Caco-2 (cell line): ENCODE data around the gene TRMT10A. TPM values are rescaled to one million over a fixed set of nuclear protein-coding genes. Genes with fewer than 3 reads are reported as not detected.

Experiments
- BruUV-seq: library from RNA; stranded (reverse); fragments of 400-500 nt; replicated peaks from 2 replicates; lab custom pipeline; 2021; lab: Mats Ljungman, UMichigan
- CTCF ChIA-PET: fragments of 300-600 bp; sonication (Branson Sonifier 250); formaldehyde crosslinking; loops from one replicate; lab custom pipeline; 2022; ENCODE audit warnings: antibody characterized with exemption; lab: Charles Lee
- POLR2A ChIA-PET: fragments of 300-600 bp; sonication (Branson Sonifier 250); formaldehyde crosslinking; loops from one replicate; lab custom pipeline; 2022; ENCODE audit warnings: antibody characterized with exemption; lab: Charles Lee
- DNase-seq, 2 experiments: peaks; one replicate each; pipeline versions ENCODE4 v3.0.0 to v3.0.0-alpha.2; 2020 to 2022
- H3K27me3 ChIP-seq: replicated peaks from 2 replicates; pipeline ENCODE4 v1.6.0; 2011; ENCODE audit warnings: low read length; ENCODE audit not compliant: control insufficient read depth, insufficient read depth
- H3K36me3 ChIP-seq: 2 replicates; pipeline ENCODE4 v1.5.1; 2011; ENCODE audit warnings: low read length; ENCODE audit not compliant: control insufficient read depth, insufficient read depth
- H3K4me1 ChIP-seq: fragments of 250-450 bp; sonication (Bioruptor Pico); 2 replicates; pipeline ENCODE4 v1.5.1; 2020; ENCODE audit warnings: mild to moderate bottlenecking
- H3K4me3 ChIP-seq: 2 replicates; pipeline ENCODE4 v1.5.1; 2011; ENCODE audit warnings: low read depth, mild to moderate bottlenecking, control low read depth, low read length
- H3K9me3 ChIP-seq: fragments of 250-450 bp; sonication (Bioruptor Pico); 2 replicates; pipeline ENCODE4 v1.5.1; 2020; ENCODE audit warnings: mild to moderate bottlenecking, moderate library complexity
- H3K27ac Mint-ChIP-seq: one replicate; pipeline ENCODE4 v1.8.0; 2022; ENCODE audit warnings: mixed read lengths; ENCODE audit not compliant: unreplicated experiment
- H3K27me3 Mint-ChIP-seq: one replicate; pipeline ENCODE4 v1.8.0; 2022; ENCODE audit warnings: mixed read lengths; ENCODE audit not compliant: insufficient read depth, unreplicated experiment
- H3K36me3 Mint-ChIP-seq: one replicate; pipeline ENCODE4 v1.8.0; 2022; ENCODE audit warnings: mild to moderate bottlenecking, mixed read lengths; ENCODE audit not compliant: insufficient read depth, unreplicated experiment
- H3K4me1 Mint-ChIP-seq: one replicate; pipeline ENCODE4 v1.8.0; 2022; ENCODE audit warnings: low read depth, mixed read lengths; ENCODE audit not compliant: unreplicated experiment
- H3K4me3 Mint-ChIP-seq: one replicate; pipeline ENCODE4 v1.8.0; 2022; ENCODE audit warnings: mild to moderate bottlenecking, moderate library complexity, mixed read lengths; ENCODE audit not compliant: unreplicated experiment
- H3K9me3 Mint-ChIP-seq: one replicate; pipeline ENCODE4 v1.8.0; 2022; ENCODE audit warnings: mixed read lengths; ENCODE audit not compliant: unreplicated experiment
- intact Hi-C: fragments of 100-400 bp; cut with micrococcal nuclease; formaldehyde crosslinking; loops from one replicate; pipeline ENCODE4 v1.10.0; 2022; ENCODE audit not compliant: unreplicated experiment
- total RNA-seq: library from RNA; stranded (reverse); gene quantifications from 2 replicates; pipeline ENCODE4 v1.2.3, GENCODE V29; 2022
- TF ChIP-seq, protein P1 (sequence below), 2 experiments: fragments of 200-600 bp in 1 of 2; IDR thresholded peaks; 1 replicate in 1 of 2; 2 replicates in 1 of 2; pipeline versions ENCODE4 v1.5.1 to v1.8.0; 2011 to 2022; ENCODE audit warnings: antibody characterized with exemption in 1 of 2, control low read depth in 1 of 2, inconsistent platforms in 1 of 2, low read depth in 1 of 2, low read length in 1 of 2, mild to moderate bottlenecking in 1 of 2, moderate library complexity in 1 of 2; ENCODE audit not compliant: insufficient read depth in 1 of 2, severe bottlenecking in 1 of 2, unreplicated experiment in 1 of 2

TRMT10A gene
- total RNA-seq, 1 experiment from 2014 or later, result 5.1 TPM

DNA sequence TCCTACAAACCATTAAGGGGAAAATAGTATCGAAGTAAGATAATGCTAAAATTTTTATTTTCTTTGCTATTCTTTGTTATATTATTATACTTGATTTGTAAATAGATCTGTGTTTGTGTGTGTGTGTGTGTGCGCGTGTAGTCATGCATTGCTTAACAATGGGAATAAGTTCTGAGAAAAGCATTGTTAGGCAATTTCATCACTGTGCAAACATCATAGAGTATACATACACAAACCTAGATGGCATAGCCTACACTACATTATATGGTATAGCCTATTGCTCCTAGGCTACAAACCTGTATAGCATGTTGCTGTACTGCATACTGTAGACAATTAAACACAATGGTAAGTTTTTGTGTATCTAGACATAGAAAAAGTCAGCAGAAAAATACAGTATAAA lies 27.9 kb upstream of the TRMT10A start:
- intact Hi-C loops, result no loop called here
- POLR2A ChIA-PET, result no interaction called here
- BruUV-seq, result no TSS peak

DNA sequence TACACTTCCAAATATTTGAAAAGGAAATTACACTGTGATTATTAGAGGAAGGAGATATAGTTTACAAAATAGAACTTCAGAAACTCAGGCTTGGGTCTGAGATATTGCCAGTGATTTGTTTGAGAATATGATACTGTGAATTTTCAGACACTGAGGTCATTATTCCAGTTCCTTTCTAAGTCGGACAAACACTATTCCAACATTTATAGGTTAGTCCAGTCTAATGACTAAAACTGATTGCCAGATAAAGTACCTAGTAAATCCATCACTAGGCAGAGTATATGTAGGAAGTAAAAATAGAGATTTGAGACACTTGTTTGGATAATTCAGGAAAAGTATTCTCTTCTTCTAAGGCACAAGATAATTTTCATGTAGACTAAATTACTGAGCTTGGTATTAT lies 24.0 kb upstream of the TRMT10A start:
- Mint-ChIP-seq H3K4me1 (no peaks in the 10 kb centered on the region), H3K27me3 (no peaks in the 10 kb centered on the region), H3K27ac (no peak overlapping the region), H3K9me3 (no peaks in the 10 kb centered on the region), H3K36me3 (no peaks in the 10 kb centered on the region), H3K4me3 (no peak overlapping the region)
- POLR2A ChIA-PET, result no interaction called here
- Histone ChIP-seq H3K4me3 (no peak overlapping the region), H3K36me3 (no peaks in the 10 kb centered on the region), H3K9me3 (no peaks in the 10 kb centered on the region), H3K4me1 (no peaks in the 10 kb centered on the region), H3K27me3 (no peaks in the 10 kb centered on the region)
- no peak for DNase-seq
- TF ChIP-seq, protein P1, sequence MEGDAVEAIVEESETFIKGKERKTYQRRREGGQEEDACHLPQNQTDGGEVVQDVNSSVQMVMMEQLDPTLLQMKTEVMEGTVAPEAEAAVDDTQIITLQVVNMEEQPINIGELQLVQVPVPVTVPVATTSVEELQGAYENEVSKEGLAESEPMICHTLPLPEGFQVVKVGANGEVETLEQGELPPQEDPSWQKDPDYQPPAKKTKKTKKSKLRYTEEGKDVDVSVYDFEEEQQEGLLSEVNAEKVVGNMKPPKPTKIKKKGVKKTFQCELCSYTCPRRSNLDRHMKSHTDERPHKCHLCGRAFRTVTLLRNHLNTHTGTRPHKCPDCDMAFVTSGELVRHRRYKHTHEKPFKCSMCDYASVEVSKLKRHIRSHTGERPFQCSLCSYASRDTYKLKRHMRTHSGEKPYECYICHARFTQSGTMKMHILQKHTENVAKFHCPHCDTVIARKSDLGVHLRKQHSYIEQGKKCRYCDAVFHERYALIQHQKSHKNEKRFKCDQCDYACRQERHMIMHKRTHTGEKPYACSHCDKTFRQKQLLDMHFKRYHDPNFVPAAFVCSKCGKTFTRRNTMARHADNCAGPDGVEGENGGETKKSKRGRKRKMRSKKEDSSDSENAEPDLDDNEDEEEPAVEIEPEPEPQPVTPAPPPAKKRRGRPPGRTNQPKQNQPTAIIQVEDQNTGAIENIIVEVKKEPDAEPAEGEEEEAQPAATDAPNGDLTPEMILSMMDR (IDR thresholded peaks at IDR 0.05; ENCODE audit: insufficient read depth in 1 of 2, low read depth in 1 of 2, low read length in 1 of 2, severe bottlenecking in 1 of 2, unreplicated experiment in 1 of 2), result no peak
- intact Hi-C loops, result no loop called here
- no TSS peak for BruUV-seq
- CTCF ChIA-PET, result no interaction called here

More for the DNA sequence above, 27.9 kb upstream of the TRMT10A start:
- H3K27me3 Mint-ChIP-seq, result peaks cover under 1% of the 10 kb centered on the region
- no peaks in the 10 kb centered on the region for H3K36me3 ChIP-seq
- no peaks in the 10 kb centered on the region for H3K4me1 ChIP-seq
- CTCF ChIA-PET, result no interaction called here
- H3K9me3 ChIP-seq, result no peaks in the 10 kb centered on the region
- DNase-seq, result no peak
- H3K4me1 Mint-ChIP-seq, result no peaks in the 10 kb centered on the region
- H3K4me3 Mint-ChIP-seq, result no peak overlapping the region
- no peak overlapping the region for H3K27ac Mint-ChIP-seq
- TF ChIP-seq, protein P1 (IDR thresholded peaks at IDR 0.05; ENCODE audit: insufficient read depth in 1 of 2, low read depth in 1 of 2, low read length in 1 of 2, severe bottlenecking in 1 of 2, unreplicated experiment in 1 of 2), result no peak
- no peaks in the 10 kb centered on the region for H3K27me3 ChIP-seq
- no peaks in the 10 kb centered on the region for H3K9me3 Mint-ChIP-seq
- H3K36me3 Mint-ChIP-seq, result no peaks in the 10 kb centered on the region
- H3K4me3 ChIP-seq, result no peak overlapping the region

DNA sequence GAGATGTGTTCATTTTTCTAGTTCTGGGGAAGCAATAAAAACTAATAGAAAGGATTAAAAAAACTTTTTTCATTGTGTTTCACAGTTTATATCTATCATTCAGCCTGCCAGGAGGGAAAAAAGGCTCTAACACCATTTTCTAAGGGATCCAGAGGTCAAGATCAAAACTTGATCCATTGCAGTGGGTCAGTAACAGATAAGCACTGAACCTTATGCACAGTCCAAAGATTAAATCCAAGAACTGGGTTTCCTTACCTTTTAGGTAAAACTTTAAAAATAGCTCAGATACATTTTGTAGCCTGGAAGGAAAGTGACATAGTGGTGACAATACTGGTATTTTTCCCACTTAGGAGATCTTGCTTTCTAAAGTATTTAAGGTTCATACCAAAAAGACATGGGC lies 23.5 kb upstream of the TRMT10A start:
- Mint-ChIP-seq H3K4me1 (no peaks in the 10 kb centered on the region), H3K27me3 (no peaks in the 10 kb centered on the region), H3K36me3 (no peaks in the 10 kb centered on the region), H3K27ac (no peak overlapping the region), H3K4me3 (no peak overlapping the region), H3K9me3 (no peaks in the 10 kb centered on the region)
- no TSS peak for BruUV-seq
- POLR2A ChIA-PET, result no interaction called here
- no peaks in the 10 kb centered on the region for H3K9me3 ChIP-seq
- no peaks in the 10 kb centered on the region for H3K4me1 ChIP-seq
- TF ChIP-seq, protein P1 (IDR thresholded peaks at IDR 0.05; ENCODE audit: insufficient read depth in 1 of 2, low read depth in 1 of 2, low read length in 1 of 2, severe bottlenecking in 1 of 2, unreplicated experiment in 1 of 2), result no peak
- CTCF ChIA-PET, result no interaction called here
- DNase-seq, result no peak
- intact Hi-C loops, result no loop called here
- no peak overlapping the region for H3K4me3 ChIP-seq
- H3K27me3 ChIP-seq, result no peaks in the 10 kb centered on the region
- H3K36me3 ChIP-seq, result no peaks in the 10 kb centered on the region
